GM06990 (cell line): Measurements from ENCODE around the gene ADA.

Experiments used
- DNase-seq: peaks from one replicate; pipeline ENCODE4 v3.0.0-alpha.2; 2011; ENCODE audit not compliant: insufficient read length; ENCODE audit errors: extremely low read depth
- H3K27me3 ChIP-seq: replicated peaks from 2 replicates; pipeline ENCODE4 v1.6.0; 2011; ENCODE audit warnings: low read length; ENCODE audit not compliant: control insufficient read depth, insufficient read depth
- H3K36me3 ChIP-seq: 2 replicates; pipeline ENCODE4 v1.5.1; 2011; ENCODE audit warnings: low read length; ENCODE audit not compliant: control insufficient read depth, insufficient read depth
- H3K4me3 ChIP-seq: replicated peaks from 2 replicates; pipeline ENCODE4 v1.5.1; 2011; ENCODE audit warnings: low read depth, mild to moderate bottlenecking, control low read depth, low read length
- TF ChIP-seq, protein P1 (sequence below): IDR thresholded peaks from 2 replicates; pipeline ENCODE4 v1.5.1; 2011; ENCODE audit warnings: low read length, control low read depth, mild to moderate bottlenecking, inconsistent platforms; ENCODE audit not compliant: insufficient read depth, poor library complexity, severe bottlenecking

Gene ADA

DNA sequence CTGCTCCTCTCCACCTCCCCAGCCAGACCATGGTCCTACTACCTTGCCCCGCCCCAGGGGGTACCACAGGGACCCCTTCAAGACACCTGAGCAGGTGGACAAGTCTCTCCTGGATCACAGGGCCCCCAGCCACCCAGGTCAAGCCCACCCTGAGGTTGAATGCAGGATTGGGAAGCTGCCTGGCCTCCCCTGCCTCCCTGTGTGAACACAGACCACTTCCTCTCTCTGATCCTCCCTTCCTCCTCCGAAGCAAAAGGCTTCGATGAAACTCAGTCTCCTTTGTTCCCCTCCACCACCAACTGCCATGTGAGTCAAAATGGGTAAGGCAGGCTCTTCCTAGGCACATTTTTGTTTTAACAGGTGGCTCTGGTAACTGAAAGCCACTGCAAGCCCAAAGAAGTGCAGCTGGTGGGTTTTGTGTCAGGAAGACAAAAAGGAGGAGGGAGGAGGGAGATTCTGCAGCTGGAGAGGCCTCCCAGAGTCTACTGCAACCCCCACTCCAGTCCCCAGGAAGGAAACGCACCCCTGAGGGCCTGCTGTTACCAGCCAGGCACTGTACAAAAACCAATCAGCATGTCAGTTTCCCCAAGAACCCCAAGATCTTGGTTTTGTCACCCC is 5.4 kb downstream of the ADA start:
- no peaks in the 10 kb centered on the region for H3K36me3 ChIP-seq
- TF ChIP-seq, protein P1, sequence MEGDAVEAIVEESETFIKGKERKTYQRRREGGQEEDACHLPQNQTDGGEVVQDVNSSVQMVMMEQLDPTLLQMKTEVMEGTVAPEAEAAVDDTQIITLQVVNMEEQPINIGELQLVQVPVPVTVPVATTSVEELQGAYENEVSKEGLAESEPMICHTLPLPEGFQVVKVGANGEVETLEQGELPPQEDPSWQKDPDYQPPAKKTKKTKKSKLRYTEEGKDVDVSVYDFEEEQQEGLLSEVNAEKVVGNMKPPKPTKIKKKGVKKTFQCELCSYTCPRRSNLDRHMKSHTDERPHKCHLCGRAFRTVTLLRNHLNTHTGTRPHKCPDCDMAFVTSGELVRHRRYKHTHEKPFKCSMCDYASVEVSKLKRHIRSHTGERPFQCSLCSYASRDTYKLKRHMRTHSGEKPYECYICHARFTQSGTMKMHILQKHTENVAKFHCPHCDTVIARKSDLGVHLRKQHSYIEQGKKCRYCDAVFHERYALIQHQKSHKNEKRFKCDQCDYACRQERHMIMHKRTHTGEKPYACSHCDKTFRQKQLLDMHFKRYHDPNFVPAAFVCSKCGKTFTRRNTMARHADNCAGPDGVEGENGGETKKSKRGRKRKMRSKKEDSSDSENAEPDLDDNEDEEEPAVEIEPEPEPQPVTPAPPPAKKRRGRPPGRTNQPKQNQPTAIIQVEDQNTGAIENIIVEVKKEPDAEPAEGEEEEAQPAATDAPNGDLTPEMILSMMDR = no peak
- H3K27me3 ChIP-seq = no peaks in the 10 kb centered on the region
- DNase-seq = peak; percentile 80
- peak overlapping the region; percentile 25 for H3K4me3 ChIP-seq

DNA sequence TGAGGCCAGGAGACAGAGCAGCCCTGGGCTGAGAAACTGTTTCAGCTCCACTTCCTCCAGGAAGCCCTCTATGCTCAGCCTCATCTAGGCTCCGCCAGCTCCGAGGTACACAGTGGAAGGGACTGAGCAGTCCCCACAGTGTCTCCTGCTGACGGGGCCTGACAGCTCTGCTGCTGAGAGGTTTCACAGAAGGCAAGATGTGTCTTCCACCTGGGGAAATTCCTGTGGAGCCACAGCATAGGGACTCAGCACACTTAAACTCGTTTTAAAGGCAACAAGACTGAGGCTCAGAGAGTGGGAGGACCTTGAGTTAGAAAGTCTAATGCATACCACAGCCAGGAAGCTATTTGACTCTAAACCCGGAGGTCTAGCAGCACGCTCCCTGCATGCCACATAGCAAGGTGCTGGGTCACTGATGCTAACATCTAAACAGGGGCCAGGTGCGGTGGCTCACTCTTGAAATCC is 6.8 kb downstream of the ADA start:
- TF ChIP-seq, protein P1 = peak; percentile 26
- peak; percentile 64 for DNase-seq
- Histone ChIP-seq H3K4me3 (no peak overlapping the region), H3K27me3 (no peaks in the 10 kb centered on the region), H3K36me3 (peaks cover 5% of the 10 kb centered on the region)

DNA sequence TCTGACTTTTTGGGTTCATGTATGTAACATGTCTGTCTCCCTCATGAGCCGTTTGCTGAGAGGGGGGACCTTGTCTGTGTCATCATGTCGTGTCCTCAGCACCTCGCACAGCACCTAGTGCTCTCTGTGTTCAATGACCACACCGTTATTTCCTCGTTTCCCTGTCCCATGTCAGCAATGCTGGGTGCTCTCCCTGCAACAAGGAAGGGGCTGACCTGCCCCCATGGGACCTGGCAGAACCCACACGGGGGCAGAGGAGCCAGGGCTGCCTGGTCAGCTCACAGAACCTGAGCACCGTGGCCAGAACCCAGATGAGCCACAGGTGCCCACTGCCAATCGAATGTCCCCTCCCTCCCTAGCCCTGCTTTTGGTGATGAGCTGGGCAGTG is 7.3 kb downstream of the ADA start:
- TF ChIP-seq, protein P1 = no peak
- no peak for DNase-seq
- H3K4me3 ChIP-seq = no peak overlapping the region
- H3K27me3 ChIP-seq = no peaks in the 10 kb centered on the region
- H3K36me3 ChIP-seq = peaks cover 6% of the 10 kb centered on the region

- Histone ChIP-seq H3K27me3 (no peaks in the 10 kb centered on the region), H3K36me3 (peaks cover 6% of the 10 kb centered on the region), H3K4me3 (no peak overlapping the region)
- TF ChIP-seq, protein P1 = no peak
- peak; percentile 37 for DNase-seq
These were observed 7.8 kb downstream of the ADA start for GRCh38 chr20:44643596-44644229.

DNA sequence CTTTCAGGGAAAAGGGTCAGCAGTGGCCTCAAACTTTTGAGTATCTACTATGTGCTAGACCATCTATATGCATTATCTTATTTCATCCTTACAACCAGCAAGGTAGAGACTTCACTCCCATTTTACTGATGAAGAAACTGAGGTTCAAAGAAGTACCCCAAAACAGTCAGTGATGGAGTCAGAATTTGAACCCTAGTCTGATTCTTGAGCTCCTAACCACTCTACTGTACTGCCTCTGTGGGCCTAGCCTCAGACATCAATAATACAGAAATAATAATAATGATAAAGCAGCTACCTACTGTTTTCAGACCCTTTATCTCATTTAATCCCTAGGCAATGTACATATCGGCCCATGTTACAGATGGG is 8.4 kb downstream of the ADA start:
- Histone ChIP-seq H3K27me3 (no peaks in the 10 kb centered on the region), H3K36me3 (peaks cover 6% of the 10 kb centered on the region), H3K4me3 (no peak overlapping the region)
- TF ChIP-seq, protein P1 = no peak
- DNase-seq = no peak
